ENCODE results near the gene ZNF423. TPM values are rescaled to one million over a fixed set of nuclear protein-coding genes. Genes with fewer than 3 reads are reported as not detected.

ZNF423 gene
- total and polyA plus RNA-seq, 9 of the 15 experiments (the other 6 are each of a cell fraction or from before 2014, with no cell fraction given): not detected

GRCh38 chr16:49464877-49465504, 390.9 kb downstream of the ZNF423 start:
- no peak for FAIRE-seq
- Histone ChIP-seq H3K4me1 (replicated peaks in 1 of 2; ENCODE audit: control insufficient read depth in 2 of 2, insufficient read depth in 2 of 2, low read length in 2 of 2) (peaks cover 0 to 6% of the 10 kb centered on the region in 2 experiments; a peak in 1 of 5 replicates), H3K9me1 (ENCODE audit: control insufficient read depth, insufficient read depth, low read length) (no peaks in the 10 kb centered on the region), H2AFZ (ENCODE audit: low read depth, low read length) (no peak overlapping the region), H3K36me3 (ENCODE audit: control insufficient read depth, insufficient read depth, low read length) (no peaks in the 10 kb centered on the region), H4K20me1 (replicated peaks; ENCODE audit: control insufficient read depth, insufficient read depth, low read length) (peaks cover 5% of the 10 kb centered on the region; the same call in 1 of the 2 replicates), H3K27me3 (ENCODE audit: control insufficient read depth in 2 of 2, insufficient read depth in 2 of 2, low read length in 2 of 2) (peaks cover 6 to 30% of the 10 kb centered on the region in 2 experiments; a peak in 4 of 5 replicates), H3K9ac (ENCODE audit: insufficient read depth in 1 of 2, low read depth in 2 of 2, low read length in 2 of 2) (no peak overlapping the region), H3K4me2 (ENCODE audit: insufficient read depth, low read length) (no peak overlapping the region), H3K4me3 (no peak overlapping the region), H3K79me2 (ENCODE audit: control insufficient read depth, insufficient read depth, low read length) (no peaks in the 10 kb centered on the region), H3K27ac (ENCODE audit: extremely low read depth, low read depth, low read length) (no peak overlapping the region), H3K9me3 (replicated peaks; ENCODE audit: control insufficient read depth, insufficient read depth, low read depth, low read length) (no peaks in the 10 kb centered on the region)
- peak; percentile 88 for ATAC-seq
- WGBS (ENCODE audit: insufficient coverage, low coverage, missing lambda C conversion rate): 9% methylated on average over 39 of the region's 40 CpGs
- ChIA-PET POLR2A (no interaction called here), CTCF (ENCODE audit: low intra/inter-chr PET ratio) (no interaction called here)
- DNase-seq (ENCODE audit: extremely low read depth in 1 of 4, low spot score in 3 of 4): peak; percentile 34 to 64 (median 56)
- intact Hi-C loops (cut with micrococcal nuclease): no loop called here
- in situ Hi-C loops (cut with MboI): no loop called here
- no TSS peak for BruUV-seq (replicated peaks)
- TF ChIP-seq CTCFL (IDR thresholded peaks at IDR 0.05; ENCODE audit: borderline replicate concordance, insufficient read depth, low read depth, low read length, poor library complexity, severe bottlenecking) (peak; percentile 74), GABPA (tag; conservative IDR thresholded peaks at IDR 0.05; ENCODE audit: low read depth) (no peak), HNRNPL (IDR thresholded peaks at IDR 0.05; ENCODE audit: low read depth, low read length) (0 out of 2 replicates have a peak, but pooled peaks have one; percentile 68), KAT7 (CRISPR knock-in tag; IDR thresholded peaks at IDR 0.05; ENCODE audit: borderline replicate concordance) (no peak), ETV1 (tag; conservative IDR thresholded peaks at IDR 0.05; ENCODE audit: low read depth) (peak; percentile 70), TEAD2 (tag; IDR thresholded peaks at IDR 0.05) (no peak), E2F6 (IDR thresholded peaks at IDR 0.05; ENCODE audit: borderline replicate concordance in 1 of 2, extremely low read depth in 1 of 2, insufficient read depth in 1 of 2, insufficient read length in 1 of 2, low read depth in 1 of 2, low read length in 1 of 2, poor library complexity in 1 of 2, severe bottlenecking in 1 of 2) (peak in 1 of 2 experiments; percentile 9), HNRNPLL (IDR thresholded peaks at IDR 0.05; ENCODE audit: low read depth, low read length, poor library complexity, severe bottlenecking) (no peak)
- TF ChIP-seq, protein P1, sequence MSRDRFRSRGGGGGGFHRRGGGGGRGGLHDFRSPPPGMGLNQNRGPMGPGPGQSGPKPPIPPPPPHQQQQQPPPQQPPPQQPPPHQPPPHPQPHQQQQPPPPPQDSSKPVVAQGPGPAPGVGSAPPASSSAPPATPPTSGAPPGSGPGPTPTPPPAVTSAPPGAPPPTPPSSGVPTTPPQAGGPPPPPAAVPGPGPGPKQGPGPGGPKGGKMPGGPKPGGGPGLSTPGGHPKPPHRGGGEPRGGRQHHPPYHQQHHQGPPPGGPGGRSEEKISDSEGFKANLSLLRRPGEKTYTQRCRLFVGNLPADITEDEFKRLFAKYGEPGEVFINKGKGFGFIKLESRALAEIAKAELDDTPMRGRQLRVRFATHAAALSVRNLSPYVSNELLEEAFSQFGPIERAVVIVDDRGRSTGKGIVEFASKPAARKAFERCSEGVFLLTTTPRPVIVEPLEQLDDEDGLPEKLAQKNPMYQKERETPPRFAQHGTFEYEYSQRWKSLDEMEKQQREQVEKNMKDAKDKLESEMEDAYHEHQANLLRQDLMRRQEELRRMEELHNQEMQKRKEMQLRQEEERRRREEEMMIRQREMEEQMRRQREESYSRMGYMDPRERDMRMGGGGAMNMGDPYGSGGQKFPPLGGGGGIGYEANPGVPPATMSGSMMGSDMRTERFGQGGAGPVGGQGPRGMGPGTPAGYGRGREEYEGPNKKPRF (IDR thresholded peaks at IDR 0.05; ENCODE audit: low read depth, low read length): no peak
- TF ChIP-seq, protein P2, sequence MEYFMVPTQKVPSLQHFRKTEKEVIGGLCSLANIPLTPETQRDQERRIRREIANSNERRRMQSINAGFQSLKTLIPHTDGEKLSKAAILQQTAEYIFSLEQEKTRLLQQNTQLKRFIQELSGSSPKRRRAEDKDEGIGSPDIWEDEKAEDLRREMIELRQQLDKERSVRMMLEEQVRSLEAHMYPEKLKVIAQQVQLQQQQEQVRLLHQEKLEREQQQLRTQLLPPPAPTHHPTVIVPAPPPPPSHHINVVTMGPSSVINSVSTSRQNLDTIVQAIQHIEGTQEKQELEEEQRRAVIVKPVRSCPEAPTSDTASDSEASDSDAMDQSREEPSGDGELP (CRISPR knock-in tag; IDR thresholded peaks at IDR 0.05; ENCODE audit: borderline replicate concordance): 0 out of 2 replicates have a peak, but pooled peaks have one; percentile 15
- TF ChIP-seq, protein P3, sequence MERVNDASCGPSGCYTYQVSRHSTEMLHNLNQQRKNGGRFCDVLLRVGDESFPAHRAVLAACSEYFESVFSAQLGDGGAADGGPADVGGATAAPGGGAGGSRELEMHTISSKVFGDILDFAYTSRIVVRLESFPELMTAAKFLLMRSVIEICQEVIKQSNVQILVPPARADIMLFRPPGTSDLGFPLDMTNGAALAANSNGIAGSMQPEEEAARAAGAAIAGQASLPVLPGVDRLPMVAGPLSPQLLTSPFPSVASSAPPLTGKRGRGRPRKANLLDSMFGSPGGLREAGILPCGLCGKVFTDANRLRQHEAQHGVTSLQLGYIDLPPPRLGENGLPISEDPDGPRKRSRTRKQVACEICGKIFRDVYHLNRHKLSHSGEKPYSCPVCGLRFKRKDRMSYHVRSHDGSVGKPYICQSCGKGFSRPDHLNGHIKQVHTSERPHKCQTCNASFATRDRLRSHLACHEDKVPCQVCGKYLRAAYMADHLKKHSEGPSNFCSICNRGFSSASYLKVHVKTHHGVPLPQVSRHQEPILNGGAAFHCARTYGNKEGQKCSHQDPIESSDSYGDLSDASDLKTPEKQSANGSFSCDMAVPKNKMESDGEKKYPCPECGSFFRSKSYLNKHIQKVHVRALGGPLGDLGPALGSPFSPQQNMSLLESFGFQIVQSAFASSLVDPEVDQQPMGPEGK (CRISPR knock-in tag; IDR thresholded peaks at IDR 0.05; ENCODE audit: borderline replicate concordance): no peak
